ENCODE measurements around the gene PEAK3. TPM values are rescaled to one million over a fixed set of nuclear protein-coding genes. Genes with fewer than 3 reads are reported as not detected.

PEAK3 gene, protein sequence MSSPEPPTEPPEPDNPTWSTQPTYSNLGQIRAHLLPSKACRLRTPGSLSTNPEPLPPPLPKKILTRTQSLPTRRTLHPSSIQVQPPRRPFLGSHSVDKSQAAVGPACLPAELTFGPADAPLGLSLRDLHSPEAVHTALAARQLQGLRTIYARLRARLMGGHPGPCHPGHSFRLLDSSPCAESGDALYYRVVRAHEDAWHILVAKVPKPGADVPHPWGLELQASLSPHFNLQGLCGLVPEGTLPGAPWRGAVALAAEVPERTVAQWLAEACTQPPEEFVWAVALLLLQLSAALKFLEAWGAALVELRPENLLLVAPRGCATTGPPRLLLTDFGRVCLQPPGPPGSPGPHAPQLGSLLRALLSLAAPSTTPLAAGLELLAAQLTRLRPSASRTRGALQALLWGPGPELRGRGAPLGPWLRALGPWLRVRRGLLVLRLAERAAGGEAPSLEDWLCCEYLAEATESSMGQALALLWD
- not detected in 2 replicates for total RNA-seq

DNA sequence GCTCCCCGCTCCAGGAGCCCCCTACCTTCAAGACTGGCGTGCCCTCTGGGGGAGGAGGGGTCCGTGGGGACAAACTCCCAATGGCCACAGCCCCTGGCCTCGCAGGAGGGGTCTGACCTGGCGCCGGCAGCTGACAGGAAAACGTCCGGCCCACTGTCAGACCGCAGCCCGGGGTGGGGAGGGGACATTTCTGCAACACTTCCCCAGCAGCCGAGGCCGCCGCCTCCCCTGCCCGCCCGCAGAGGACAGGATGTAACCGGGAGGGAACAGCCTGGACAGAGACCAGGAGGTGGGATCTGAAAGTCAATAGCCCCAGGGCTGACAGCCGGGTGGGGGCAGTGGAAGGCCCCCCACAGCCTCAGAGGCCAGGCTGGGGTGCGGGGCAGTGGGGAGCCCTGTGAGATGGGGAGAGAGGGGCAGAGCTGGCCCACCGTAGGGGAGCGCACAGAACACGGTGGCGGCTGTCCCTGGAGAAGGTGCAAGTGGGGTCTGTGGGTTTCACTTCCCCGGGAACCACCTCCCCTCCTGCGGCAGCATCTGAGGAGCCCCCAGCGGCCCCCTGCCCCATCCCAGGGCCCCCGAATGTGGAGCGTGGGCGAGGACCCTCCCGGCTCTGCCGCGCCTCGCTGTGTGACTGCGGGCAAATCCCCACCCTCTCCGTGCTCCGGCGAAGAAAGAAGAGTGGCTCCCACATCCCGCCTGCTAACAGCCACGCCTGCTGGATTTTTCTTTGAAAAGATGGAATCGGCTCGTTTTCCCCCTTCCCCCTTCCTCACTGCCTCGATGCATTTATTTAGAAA is at the start of gene PEAK3:
PEAK3 (minus strand) TSS at position 114 of the 800 bp plus-strand sequence. CDS start 1,244 bp downstream, outside the sequence.

DNA sequence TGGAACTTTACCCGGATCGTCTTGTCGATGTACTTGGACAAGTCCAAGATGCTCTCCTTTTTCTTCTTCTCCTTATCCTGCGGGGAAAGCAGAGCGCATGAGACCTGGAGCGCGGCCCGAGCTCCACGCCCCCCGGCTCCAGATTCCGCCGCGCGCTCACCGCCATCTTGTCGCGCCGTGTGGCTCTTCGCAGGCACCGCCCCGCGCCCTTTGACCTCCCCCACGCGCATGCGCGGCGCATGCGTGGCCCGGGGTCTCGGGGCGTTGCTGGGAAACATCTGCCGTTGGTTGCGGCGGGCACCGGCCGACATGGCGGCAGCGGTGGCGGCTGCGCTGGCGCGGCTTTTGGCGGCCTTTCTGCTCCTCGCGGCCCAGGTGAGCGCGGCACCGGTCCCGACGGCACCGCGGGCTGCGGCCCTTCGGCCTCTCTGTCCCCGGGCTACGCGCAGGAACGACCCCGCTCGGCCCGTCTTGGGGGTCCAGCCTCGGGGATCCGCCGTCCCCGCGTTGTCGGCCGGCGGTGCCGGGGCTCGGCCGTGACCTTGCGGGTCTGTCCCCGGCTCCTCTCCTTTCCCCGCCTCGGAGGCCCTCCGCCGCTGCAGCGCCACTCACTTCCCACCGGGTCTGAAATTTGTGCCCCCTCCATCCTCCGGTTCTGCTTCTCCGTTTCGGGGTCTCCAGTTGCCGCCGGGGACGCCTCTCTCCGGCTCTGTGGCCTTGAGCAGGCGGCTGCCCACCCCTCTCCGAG is 46.6 kb upstream of the PEAK3 start, which contains the start of the genes LSM7 and SPPL2B:
LSM7 (minus strand) TSS at position 186 of the 748 bp plus-strand sequence; CDS start at position 166, 20 bp downstream.
SPPL2B (plus strand) TSS at position 284 of the 748 bp plus-strand sequence; CDS start at position 310, 26 bp downstream.

DNA sequence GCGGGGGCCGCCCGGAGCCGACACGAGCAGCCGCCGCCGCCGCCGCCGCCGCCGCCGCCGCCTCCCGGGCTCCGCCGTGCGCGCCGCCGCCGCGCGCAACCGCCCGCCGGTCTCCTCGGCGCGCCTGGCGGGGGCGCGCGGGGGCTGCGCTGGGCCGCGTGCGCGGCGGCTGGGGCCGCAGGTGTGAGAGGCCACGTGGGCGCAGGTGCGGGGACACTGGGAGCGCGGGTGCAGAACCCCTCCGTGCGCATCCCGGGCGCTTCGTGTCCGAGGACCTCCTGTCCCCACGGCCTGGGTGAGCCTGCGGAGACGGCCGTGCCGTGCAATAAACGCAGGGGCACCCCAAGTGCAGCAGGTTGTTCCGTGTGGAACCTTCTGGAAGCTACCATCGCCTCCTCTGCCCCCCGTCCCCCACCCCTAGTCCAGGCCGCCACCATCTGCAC is 26.2 kb upstream of the PEAK3 start, which contains the start of gene LINGO3:
LINGO3 (minus strand) TSS at position 41 of the 443 bp plus-strand sequence. CDS start 16,378 bp downstream, outside the sequence.

DNA sequence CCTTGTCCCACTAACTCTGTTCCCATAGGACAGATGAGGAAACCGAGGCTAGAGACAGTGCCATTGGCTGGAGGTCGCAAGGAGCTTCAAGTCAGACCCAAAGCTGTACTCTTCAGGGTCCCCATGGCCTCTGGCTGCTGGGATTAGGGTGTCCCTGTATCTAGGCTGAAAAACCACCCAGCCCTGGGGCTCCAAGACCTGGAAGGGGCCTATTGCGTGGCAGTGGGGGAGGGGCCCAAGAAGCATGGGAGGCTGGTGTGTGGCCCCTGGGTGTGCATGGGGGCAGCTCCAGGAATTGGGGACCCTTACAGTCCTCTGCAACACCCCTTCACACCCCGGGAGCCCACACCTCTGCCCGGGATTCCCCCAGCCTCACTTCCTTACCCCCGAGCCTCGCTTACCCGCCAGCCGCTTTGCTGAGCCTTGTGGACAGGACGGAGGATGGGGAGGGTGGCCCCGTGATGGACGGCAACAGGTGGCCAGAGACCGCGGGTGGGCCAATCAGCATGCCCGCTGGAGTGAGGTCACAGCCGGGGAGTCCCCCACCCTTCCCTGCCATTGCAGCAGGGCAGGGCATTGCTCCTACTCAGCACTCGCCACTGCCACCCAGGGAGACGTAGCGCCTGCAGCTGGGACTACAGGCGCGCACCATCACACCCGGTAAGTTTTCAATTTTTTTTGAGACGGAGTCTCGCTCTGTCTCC is 25.8 kb downstream of the PEAK3 start, which contains the start of gene JSRP1:
JSRP1 (minus strand) TSS at position 436 of the 704 bp plus-strand sequence. CDS start 1,103 bp downstream, outside the sequence.

DNA sequence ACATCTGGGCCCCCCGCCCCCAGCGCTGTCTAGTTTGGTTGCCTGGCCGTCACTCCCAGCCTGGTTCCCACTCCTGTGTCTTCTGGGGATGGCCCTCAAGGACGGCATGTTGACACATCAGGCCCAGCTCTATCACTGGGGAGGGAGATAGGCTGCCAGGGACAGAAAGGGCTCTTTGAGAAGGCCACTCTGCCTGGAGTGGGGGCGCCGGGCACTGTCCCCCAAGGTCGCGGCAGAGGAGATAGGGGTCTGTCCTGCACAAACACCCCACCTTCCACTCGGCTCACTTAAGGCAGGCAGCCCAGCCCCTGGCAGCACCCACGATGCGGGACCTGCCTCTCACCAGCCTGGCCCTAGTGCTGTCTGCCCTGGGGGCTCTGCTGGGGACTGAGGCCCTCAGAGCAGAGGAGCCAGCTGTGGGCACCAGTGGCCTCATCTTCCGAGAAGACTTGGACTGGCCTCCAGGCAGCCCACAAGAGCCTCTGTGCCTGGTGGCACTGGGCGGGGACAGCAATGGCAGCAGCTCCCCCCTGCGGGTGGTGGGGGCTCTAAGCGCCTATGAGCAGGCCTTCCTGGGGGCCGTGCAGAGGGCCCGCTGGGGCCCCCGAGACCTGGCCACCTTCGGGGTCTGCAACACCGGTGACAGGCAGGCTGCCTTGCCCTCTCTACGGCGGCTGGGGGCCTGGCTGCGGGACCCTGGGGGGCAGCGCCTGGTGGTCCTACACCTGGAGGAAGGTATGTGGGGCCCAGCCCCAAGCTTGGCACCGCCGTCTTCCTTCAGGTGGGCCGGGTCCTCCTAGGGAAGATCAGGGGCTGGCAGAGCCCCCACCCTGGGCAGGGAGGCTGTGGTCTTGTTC is 32.7 kb downstream of the PEAK3 start, which contains the start of gene AMH:
AMH (plus strand) TSS at position 314 of the 857 bp plus-strand sequence; CDS start at position 324, 10 bp downstream.

DNA sequence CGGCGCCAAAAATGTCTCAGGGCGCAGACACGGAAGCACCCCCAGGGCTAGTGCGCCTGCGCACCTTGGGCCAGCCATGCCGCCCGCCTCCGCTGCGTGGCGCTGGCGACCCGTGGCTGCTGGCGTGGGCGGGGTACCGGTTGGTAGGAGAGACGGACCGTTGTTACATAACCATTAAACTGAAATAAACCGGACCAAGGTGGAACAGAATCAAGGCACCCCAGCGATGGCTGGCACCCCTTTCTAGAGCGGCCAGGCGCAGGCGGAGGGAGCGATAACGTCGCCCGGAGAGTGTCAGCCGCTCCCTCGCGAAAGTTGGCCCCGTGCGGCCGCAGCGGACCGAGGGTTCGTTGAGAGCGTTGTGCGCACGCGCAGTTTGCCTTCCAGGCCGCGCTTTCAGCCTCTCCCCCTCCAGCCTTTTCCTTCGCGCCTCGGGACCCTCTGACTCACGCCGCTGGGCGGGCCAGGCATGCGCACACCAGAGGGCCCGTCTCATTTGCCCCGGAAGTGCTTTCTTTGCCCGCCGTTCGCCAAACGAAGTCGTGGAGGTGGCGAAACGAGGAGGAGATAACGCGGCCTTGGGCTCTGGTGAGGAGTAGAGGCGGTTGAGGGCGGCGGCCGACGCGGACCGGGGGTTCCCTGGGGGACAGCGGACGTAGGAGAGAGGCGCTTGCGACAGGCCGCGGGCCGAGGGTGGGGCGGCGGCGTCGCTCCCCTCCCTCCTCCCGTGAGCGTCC is 45.5 kb downstream of the PEAK3 start, which contains the start of the genes PLEKHJ1 and SF3A2:
PLEKHJ1 (minus strand) TSS at position 16 of the 737 bp plus-strand sequence. CDS start 81 bp downstream, outside the sequence.
SF3A2 (plus strand) TSS at position 511 of the 737 bp plus-strand sequence. CDS start 6,595 bp downstream, outside the sequence.

Other genes with a start within 250 kb of the PEAK3 start
- gene MKNK2, start 230.9 kb downstream of the PEAK3 start, total RNA-seq, result 76.0 and 203 TPM in 2 replicates
- gene MOB3A, start 185.8 kb downstream of the PEAK3 start, total RNA-seq, result 16.4 and 23.9 TPM in 2 replicates
- 0.81 and 0.85 TPM in 2 replicates for gene IZUMO4, start 185.3 kb downstream of the PEAK3 start, total RNA-seq
- gene AP3D1, start 130.6 kb downstream of the PEAK3 start, total RNA-seq, result 93.7 and 101 TPM in 2 replicates
- gene DOT1L, start 118.2 kb downstream of the PEAK3 start, total RNA-seq, result 4.1 and 5.6 TPM in 2 replicates
- 52.8 and 54.2 TPM in 2 replicates for gene PLEKHJ1, start 45.8 kb downstream of the PEAK3 start, total RNA-seq
- 43.4 and 52.5 TPM in 2 replicates for gene SF3A2, start 45.4 kb downstream of the PEAK3 start, total RNA-seq
- gene AMH, start 32.9 kb downstream of the PEAK3 start, total RNA-seq, result 0.18 and 0.19 TPM in 2 replicates
- not detected in 2 replicates for gene JSRP1, start 25.8 kb downstream of the PEAK3 start, total RNA-seq
- gene LINGO3, start 26.0 kb upstream of the PEAK3 start, total RNA-seq, result not detected in 2 replicates
- 113 and 170 TPM in 2 replicates for gene LSM7, start 46.4 kb upstream of the PEAK3 start, total RNA-seq
- 21.5 and 38.0 TPM in 2 replicates for gene SPPL2B, start 46.5 kb upstream of the PEAK3 start, total RNA-seq
- gene TMPRSS9, start 78.1 kb upstream of the PEAK3 start, total RNA-seq, result not detected in 2 replicates
- gene TIMM13, start 145.4 kb upstream of the PEAK3 start, total RNA-seq, result 52.5 and 69.3 TPM in 2 replicates
- 95.1 and 135 TPM in 2 replicates for gene LMNB2, start 174.8 kb upstream of the PEAK3 start, total RNA-seq
- 16.2 and 67.5 TPM in 2 replicates for gene GADD45B, start 194.0 kb upstream of the PEAK3 start, total RNA-seq

All from endothelial cell of coronary artery (primary cell).